Measurements from ENCODE around the gene HES2.

DNA sequence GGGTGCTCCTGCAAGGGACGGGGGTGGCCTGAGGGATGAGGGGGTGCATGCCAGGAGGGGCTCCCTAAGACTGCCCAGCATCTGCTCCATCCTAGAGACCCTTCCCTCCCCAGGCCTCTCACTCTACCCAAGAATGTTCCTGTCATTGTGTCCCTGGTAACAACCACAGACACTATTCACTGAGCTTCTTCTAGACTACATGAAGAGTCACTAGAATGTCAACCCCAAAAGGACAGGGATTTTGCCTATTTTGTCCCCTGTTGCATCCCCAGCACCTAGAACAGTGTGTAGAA, 43.3 kb upstream of the HES2 start:
- TF ChIP-seq EZH2 (IDR thresholded peaks at IDR 0.05) (no peak), POLR2AphosphoS5 (IDR thresholded peaks at IDR 0.05; ENCODE audit: borderline replicate concordance, low read depth, low read length) (no peak), FOXP2 (optimal IDR thresholded peaks at IDR 0.05; ENCODE audit: control extremely low read depth, extremely low read length, insufficient read depth) (no peak)

Measured in SK-N-MC (cell line).